Panc1 (cell line): ENCODE data around the gene SARDH. TPM values are rescaled to one million over a fixed set of nuclear protein-coding genes. Genes with fewer than 3 reads are reported as not detected.

Experiments used
- ATAC-seq: fragments of 200-7000 bp; cut with Tn5 transposase; 2 replicates; pipeline ENCODE4 v1.9.1; 2020; ENCODE audit warnings: mild to moderate bottlenecking, moderate library complexity
- BruUV-seq: library from RNA; stranded (reverse); fragments of 400-500 nt; replicated peaks from 2 replicates; lab custom pipeline; 2021; lab: Mats Ljungman, UMichigan
- CTCF ChIA-PET: fragments of 300-600 bp; sonication (Branson Sonifier 250); formaldehyde crosslinking; loops from one replicate; lab custom pipeline; 2022; ENCODE audit warnings: antibody characterized with exemption; lab: Charles Lee
- POLR2A ChIA-PET: fragments of 300-600 bp; sonication (Branson Sonifier 250); formaldehyde crosslinking; loops from one replicate; lab custom pipeline; 2022; ENCODE audit warnings: antibody characterized with exemption; lab: Charles Lee
- DNase-seq: peaks from one replicate; pipeline ENCODE4 v3.0.0-alpha.2; 2010; ENCODE audit warnings: low read depth, low spot score
- H3K27ac ChIP-seq: 2 replicates; pipeline ENCODE4 v1.5.1; 2011; ENCODE audit warnings: mild to moderate bottlenecking, low read length, inconsistent platforms
- H3K27me3 ChIP-seq: fragments of 200-500 bp; sonication (Bioruptor generic); 2 replicates; pipeline ENCODE4 v1.6.0; 2014; ENCODE audit warnings: low read length, inconsistent platforms; ENCODE audit not compliant: control insufficient read depth, insufficient read depth
- H3K36me3 ChIP-seq: fragments of 200-500 bp; sonication (Bioruptor generic); 2 replicates; pipeline ENCODE4 v1.5.1; 2014; ENCODE audit warnings: inconsistent platforms, mild to moderate bottlenecking, low read length, moderate library complexity; ENCODE audit not compliant: control insufficient read depth, insufficient read depth
- H3K4me1 ChIP-seq: 2 replicates; pipeline ENCODE4 v1.5.1; 2011; ENCODE audit warnings: inconsistent platforms, mild to moderate bottlenecking, low read length, moderate library complexity; ENCODE audit not compliant: control insufficient read depth, insufficient read depth
- H3K4me3 ChIP-seq, 2 experiments: 2 replicates each; pipeline ENCODE4 v1.5.1; 2011 to 2012; ENCODE audit warnings: low read depth in 2 of 2, low read length in 2 of 2, mild to moderate bottlenecking in 2 of 2, inconsistent platforms in 1 of 2, moderate library complexity in 1 of 2
- H3K9me3 ChIP-seq: fragments of 200-500 bp; sonication (Bioruptor generic); 2 replicates; pipeline ENCODE4 v1.5.1; 2014; ENCODE audit warnings: low read depth, mild to moderate bottlenecking, inconsistent platforms, low read length, moderate library complexity; ENCODE audit not compliant: control insufficient read depth, insufficient read depth
- CTCF ChIP-seq: fragments of 450-650 bp; IDR thresholded peaks from 2 replicates; pipeline ENCODE4 v1.5.1; 2017; ENCODE audit warnings: mild to moderate bottlenecking
- POLR2AphosphoS5 ChIP-seq: IDR thresholded peaks from 2 replicates; pipeline ENCODE4 v1.6.1; 2012; ENCODE audit warnings: mild to moderate bottlenecking, low read depth, low read length, moderate library complexity
- REST ChIP-seq, 2 experiments: IDR thresholded peaks; 2 replicates each; pipeline ENCODE4 v1.6.1; 2011 to 2012; ENCODE audit warnings: low read depth in 2 of 2, control low read depth in 1 of 2, low read length in 1 of 2, mild to moderate bottlenecking in 1 of 2, moderate library complexity in 1 of 2; ENCODE audit not compliant: insufficient read depth in 1 of 2
- SIN3A ChIP-seq: IDR thresholded peaks from 2 replicates; pipeline ENCODE4 v1.6.1; 2012; ENCODE audit warnings: low read depth, mild to moderate bottlenecking, low read length, moderate library complexity, borderline replicate concordance; ENCODE audit not compliant: insufficient read depth
- TCF7L2 ChIP-seq: IDR thresholded peaks from 2 replicates; pipeline ENCODE4 v1.6.1; 2011; ENCODE audit warnings: mild to moderate bottlenecking, low read depth, low read length, inconsistent platforms
- in situ Hi-C: cut with HindIII; loops from 2 replicates; pipeline ENCODE4 v1.10.0; 2016; ENCODE audit warnings: low sequenced_read_pairs, low pct_unique_long_range_greater_than_20kb
- intact Hi-C: fragments of 100-400 bp; cut with micrococcal nuclease; formaldehyde crosslinking; loops from one replicate; pipeline ENCODE4 v1.10.0; 2022; ENCODE audit not compliant: unreplicated experiment
- total RNA-seq: library from RNA; stranded (reverse); gene quantifications from one replicate; pipeline ENCODE4 v1.2.1, GENCODE V29; 2021; ENCODE audit not compliant: unreplicated experiment

SARDH gene
- total RNA-seq, 1 experiment from 2014 or later: 0.13 TPM

GRCh38 chr9:133779081-133779480 is 40.9 kb upstream of the SARDH start:
- H3K36me3 ChIP-seq: no peaks in the 10 kb centered on the region
- H3K27ac ChIP-seq: no peak overlapping the region
- DNase-seq (no peak), ATAC-seq (no peak)
- no peaks in the 10 kb centered on the region for H3K4me1 ChIP-seq
- no peaks in the 10 kb centered on the region for H3K27me3 ChIP-seq
- TF ChIP-seq SIN3A (no peak), POLR2AphosphoS5 (no peak), CTCF (no peak), TCF7L2 (no peak), REST (IDR thresholded peaks at IDR 0.05; ENCODE audit: insufficient read depth in 1 of 2, low read depth in 2 of 2, low read length in 1 of 2) (no peak)
- in situ Hi-C loops (no loop called here), intact Hi-C loops (no loop called here)
- BruUV-seq: no TSS peak
- H3K9me3 ChIP-seq: no peaks in the 10 kb centered on the region
- ChIA-PET CTCF (no interaction called here), POLR2A (no interaction called here)
- no peak overlapping the region for H3K4me3 ChIP-seq

- DNase-seq (no peak), ATAC-seq (no peak)
- Histone ChIP-seq H3K4me3 (no peak overlapping the region), H3K27ac (no peak overlapping the region), H3K4me1 (no peaks in the 10 kb centered on the region), H3K9me3 (no peaks in the 10 kb centered on the region), H3K27me3 (no peaks in the 10 kb centered on the region), H3K36me3 (no peaks in the 10 kb centered on the region)
- in situ Hi-C loops (no loop called here), intact Hi-C loops (no loop called here)
- BruUV-seq: no TSS peak
- no peak for TF ChIP-seq CTCF
- no peak for TF ChIP-seq SIN3A
- no peak for TF ChIP-seq POLR2AphosphoS5
- TF ChIP-seq REST (IDR thresholded peaks at IDR 0.05; ENCODE audit: insufficient read depth in 1 of 2, low read depth in 2 of 2, low read length in 1 of 2): no peak
- no peak for TF ChIP-seq TCF7L2
- ChIA-PET POLR2A (no interaction called here), CTCF (no interaction called here)
Observed at GRCh38 chr9:133778336-133779013, 40.3 kb upstream of the SARDH start.
